ENCODE results near the gene LAMTOR4.

LAMTOR4 gene

GRCh38 chr7:100111156-100111555, 37.6 kb upstream of the LAMTOR4 start:
- H3K27ac ChIP-seq (ENCODE audit: low read depth, low read length), result no peak overlapping the region
- no peaks in the 10 kb centered on the region for H3K9me3 ChIP-seq (ENCODE audit: low read length)
- no peaks in the 10 kb centered on the region for H3K27me3 ChIP-seq (ENCODE audit: control insufficient read depth in 1 of 2, insufficient read depth in 2 of 2, low read length in 2 of 2)
- no peak overlapping the region for H3K4me3 ChIP-seq (ENCODE audit: low read depth in 1 of 2, low read length in 2 of 2)
- H3K4me1 ChIP-seq (ENCODE audit: insufficient read depth, low read length), result no peaks in the 10 kb centered on the region
- H3K36me3 ChIP-seq (ENCODE audit: insufficient read depth, low read length), result peaks cover 58% of the 10 kb centered on the region
- no peak overlapping the region for H3K9ac ChIP-seq (ENCODE audit: low read length)

- H3K9me3 ChIP-seq (ENCODE audit: low read length), result no peaks in the 10 kb centered on the region
- peaks cover 53% of the 10 kb centered on the region for H3K36me3 ChIP-seq (ENCODE audit: insufficient read depth, low read length)
- no peaks in the 10 kb centered on the region for H3K27me3 ChIP-seq (ENCODE audit: control insufficient read depth in 1 of 2, insufficient read depth in 2 of 2, low read length in 2 of 2)
- no peak overlapping the region for H3K27ac ChIP-seq (ENCODE audit: low read depth, low read length)
- H3K4me3 ChIP-seq (ENCODE audit: low read depth in 1 of 2, low read length in 2 of 2), result no peak overlapping the region
- H3K4me1 ChIP-seq (ENCODE audit: insufficient read depth, low read length), result no peaks in the 10 kb centered on the region
- no peak overlapping the region for H3K9ac ChIP-seq (ENCODE audit: low read length)
These were observed 36.8 kb upstream of the LAMTOR4 start for GRCh38 chr7:100111914-100112313.

GRCh38 chr7:100115026-100115425, 33.7 kb upstream of the LAMTOR4 start:
- Histone ChIP-seq H3K27ac (ENCODE audit: low read depth, low read length) (no peak overlapping the region), H3K27me3 (ENCODE audit: control insufficient read depth in 1 of 2, insufficient read depth in 2 of 2, low read length in 2 of 2) (no peaks in the 10 kb centered on the region), H3K36me3 (ENCODE audit: insufficient read depth, low read length) (peaks cover 32% of the 10 kb centered on the region), H3K9ac (ENCODE audit: low read length) (no peak overlapping the region), H3K4me1 (ENCODE audit: insufficient read depth, low read length) (peaks cover 9% of the 10 kb centered on the region), H3K9me3 (ENCODE audit: low read length) (no peaks in the 10 kb centered on the region), H3K4me3 (ENCODE audit: low read depth in 1 of 2, low read length in 2 of 2) (no peak overlapping the region)

GRCh38 chr7:100118388-100119071, 30.2 kb upstream of the LAMTOR4 start:
- H3K4me1 ChIP-seq (ENCODE audit: insufficient read depth, low read length), result peaks cover 16% of the 10 kb centered on the region
- no peaks in the 10 kb centered on the region for H3K9me3 ChIP-seq (ENCODE audit: low read length)
- H3K27me3 ChIP-seq (ENCODE audit: control insufficient read depth in 1 of 2, insufficient read depth in 2 of 2, low read length in 2 of 2), result no peaks in the 10 kb centered on the region
- H3K36me3 ChIP-seq (ENCODE audit: insufficient read depth, low read length), result peaks cover 19% of the 10 kb centered on the region
- peak overlapping the region; percentile 75 to 97 for H3K4me3 ChIP-seq (ENCODE audit: low read depth in 1 of 2, low read length in 2 of 2)
- H3K9ac ChIP-seq (ENCODE audit: low read length), result peak overlapping the region; percentile 59
- peak overlapping the region; percentile 80 for H3K27ac ChIP-seq (ENCODE audit: low read depth, low read length)

- Histone ChIP-seq H3K4me1 (ENCODE audit: insufficient read depth, low read length) (peaks cover 16% of the 10 kb centered on the region), H3K36me3 (ENCODE audit: insufficient read depth, low read length) (peaks cover 17% of the 10 kb centered on the region), H3K9me3 (ENCODE audit: low read length) (no peaks in the 10 kb centered on the region), H3K27ac (ENCODE audit: low read depth, low read length) (peak within 1 kb of the TSS; percentile 80), H3K9ac (ENCODE audit: low read length) (peak within 1 kb of the TSS; percentile 59), H3K27me3 (ENCODE audit: control insufficient read depth in 1 of 2, insufficient read depth in 2 of 2, low read length in 2 of 2) (no peaks in the 10 kb centered on the region), H3K4me3 (ENCODE audit: low read depth in 1 of 2, low read length in 2 of 2) (peak within 1 kb of the TSS; percentile 75 to 97)
These were observed 29.4 kb upstream of the LAMTOR4 start, which contains the start of the genes CNPY4 and TAF6 for GRCh38 chr7:100119072-100119969. Gene CNPY4, plus strand, starts transcription at chr7:100119634. Its CDS starts 111 bp downstream, at chr7:100119745. Gene TAF6, minus strand, starts transcription at chr7:100119358. Its CDS starts 5,149 bp downstream, at chr7:100114209.

- Histone ChIP-seq H3K27me3 (ENCODE audit: control insufficient read depth in 1 of 2, insufficient read depth in 2 of 2, low read length in 2 of 2) (no peaks in the 10 kb centered on the region), H3K36me3 (ENCODE audit: insufficient read depth, low read length) (peaks cover 20% of the 10 kb centered on the region), H3K27ac (ENCODE audit: low read depth, low read length) (peak overlapping the region; percentile 80), H3K4me1 (ENCODE audit: insufficient read depth, low read length) (peaks cover 16% of the 10 kb centered on the region), H3K9ac (ENCODE audit: low read length) (peak overlapping the region; percentile 25), H3K9me3 (ENCODE audit: low read length) (no peaks in the 10 kb centered on the region), H3K4me3 (ENCODE audit: low read depth in 1 of 2, low read length in 2 of 2) (peak overlapping the region; percentile 75 to 97)
These were observed 28.6 kb upstream of the LAMTOR4 start for GRCh38 chr7:100119970-100120732.

GRCh38 chr7:100120733-100121036, 28.0 kb upstream of the LAMTOR4 start:
- H3K27me3 ChIP-seq (ENCODE audit: control insufficient read depth in 1 of 2, insufficient read depth in 2 of 2, low read length in 2 of 2), result no peaks in the 10 kb centered on the region
- peaks cover 16% of the 10 kb centered on the region for H3K4me1 ChIP-seq (ENCODE audit: insufficient read depth, low read length)
- H3K36me3 ChIP-seq (ENCODE audit: insufficient read depth, low read length), result peaks cover 22% of the 10 kb centered on the region
- no peak overlapping the region for H3K27ac ChIP-seq (ENCODE audit: low read depth, low read length)
- peak overlapping the region in 1 of 2 donors; percentile 97 for H3K4me3 ChIP-seq (ENCODE audit: low read depth in 1 of 2, low read length in 2 of 2)
- peak overlapping the region; percentile 16 for H3K9ac ChIP-seq (ENCODE audit: low read length)
- no peaks in the 10 kb centered on the region for H3K9me3 ChIP-seq (ENCODE audit: low read length)

GRCh38 chr7:100122067-100122466, 26.7 kb upstream of the LAMTOR4 start:
- Histone ChIP-seq H3K9ac (ENCODE audit: low read length) (no peak overlapping the region), H3K27ac (ENCODE audit: low read depth, low read length) (no peak overlapping the region), H3K9me3 (ENCODE audit: low read length) (no peaks in the 10 kb centered on the region), H3K4me3 (ENCODE audit: low read depth in 1 of 2, low read length in 2 of 2) (no peak overlapping the region), H3K27me3 (ENCODE audit: control insufficient read depth in 1 of 2, insufficient read depth in 2 of 2, low read length in 2 of 2) (no peaks in the 10 kb centered on the region), H3K36me3 (ENCODE audit: insufficient read depth, low read length) (peaks cover 22% of the 10 kb centered on the region), H3K4me1 (ENCODE audit: insufficient read depth, low read length) (peaks cover 16% of the 10 kb centered on the region)

- no peaks in the 10 kb centered on the region for H3K27me3 ChIP-seq (ENCODE audit: control insufficient read depth in 1 of 2, insufficient read depth in 2 of 2, low read length in 2 of 2)
- no peak overlapping the region for H3K4me3 ChIP-seq (ENCODE audit: low read depth in 1 of 2, low read length in 2 of 2)
- H3K9me3 ChIP-seq (ENCODE audit: low read length), result no peaks in the 10 kb centered on the region
- H3K4me1 ChIP-seq (ENCODE audit: insufficient read depth, low read length), result peaks cover 16% of the 10 kb centered on the region
- peaks cover 22% of the 10 kb centered on the region for H3K36me3 ChIP-seq (ENCODE audit: insufficient read depth, low read length)
- H3K9ac ChIP-seq (ENCODE audit: low read length), result no peak overlapping the region
- no peak overlapping the region for H3K27ac ChIP-seq (ENCODE audit: low read depth, low read length)
These were observed 26.1 kb upstream of the LAMTOR4 start for GRCh38 chr7:100122568-100122967.

- Histone ChIP-seq H3K4me1 (ENCODE audit: insufficient read depth, low read length) (peaks cover 16% of the 10 kb centered on the region), H3K36me3 (ENCODE audit: insufficient read depth, low read length) (peaks cover 22% of the 10 kb centered on the region), H3K27me3 (ENCODE audit: control insufficient read depth in 1 of 2, insufficient read depth in 2 of 2, low read length in 2 of 2) (no peaks in the 10 kb centered on the region), H3K27ac (ENCODE audit: low read depth, low read length) (no peak overlapping the region), H3K4me3 (ENCODE audit: low read depth in 1 of 2, low read length in 2 of 2) (no peak overlapping the region), H3K9me3 (ENCODE audit: low read length) (no peaks in the 10 kb centered on the region), H3K9ac (ENCODE audit: low read length) (no peak overlapping the region)
These were observed 24.2 kb upstream of the LAMTOR4 start for GRCh38 chr7:100124301-100125230.
